Activated T-helper 17 cell treated with anti-CD3 and anti-CD28 coated beads, Interleukin-2, amount 50 U/mL, for 72 hours (primary cell): ENCODE data around the gene FAM13A. TPM values are rescaled to one million over a fixed set of nuclear protein-coding genes. Genes with fewer than 3 reads are reported as not detected.
A peak's percentile ranks its signal among the peaks of the same experiment; 100 is the strongest.
"Not testable (repeated sequence)": the region's sequence is repeated elsewhere in the genome, so short reads cannot be mapped to it uniquely, and the experiment has no call there.

ENCODE experiments used
- ATAC-seq: fragments of 150-1000 bp; cut with Tn5 transposase; replicated peaks from 2 replicates; pipeline ENCODE4 v1.10.0; 2021; ENCODE audit warnings: mild to moderate bottlenecking, moderate library complexity
- H3K27ac Mint-ChIP-seq: one replicate; pipeline ENCODE4 v1.8.0; 2022; ENCODE audit warnings: mixed read lengths
- H3K27me3 Mint-ChIP-seq: one replicate; pipeline ENCODE4 v1.8.0; 2022; ENCODE audit warnings: mixed read lengths
- H3K36me3 Mint-ChIP-seq: one replicate; pipeline ENCODE4 v1.8.0; 2022; ENCODE audit warnings: low read depth, mild to moderate bottlenecking, mixed read lengths
- H3K4me1 Mint-ChIP-seq: one replicate; pipeline ENCODE4 v1.8.0; 2022; ENCODE audit warnings: mixed read lengths
- H3K4me3 Mint-ChIP-seq: one replicate; pipeline ENCODE4 v1.8.0; 2022; ENCODE audit warnings: mild to moderate bottlenecking, mixed read lengths
- H3K9me3 Mint-ChIP-seq: one replicate; pipeline ENCODE4 v1.8.0; 2022; ENCODE audit warnings: mixed read lengths
- total RNA-seq, 2 donors: library from RNA; stranded (reverse); gene quantifications; one replicate each; pipeline ENCODE4 v1.2.3, GENCODE V29; 2022

FAM13A gene
- total RNA-seq, 2 donors from 2014 or later, result 6.7 to 91.4 TPM

- Mint-ChIP-seq H3K27me3 (no peaks in the 10 kb centered on the region), H3K36me3 (no peaks in the 10 kb centered on the region), H3K4me3 (peak overlapping the region; percentile 33), H3K27ac (peak overlapping the region; percentile 21), H3K4me1 (peaks cover 11% of the 10 kb centered on the region), H3K9me3 (no peaks in the 10 kb centered on the region)
- peak; percentile 42 for ATAC-seq
Observed at GRCh38 chr4:88940506-88940905, 116.5 kb downstream of the FAM13A start.

GRCh38 chr4:88939697-88940096 lies 117.3 kb downstream of the FAM13A start:
- ATAC-seq, result no peak
- H3K9me3 Mint-ChIP-seq, result no peaks in the 10 kb centered on the region
- H3K4me3 Mint-ChIP-seq, result no peak overlapping the region
- no peaks in the 10 kb centered on the region for H3K36me3 Mint-ChIP-seq
- H3K27ac Mint-ChIP-seq, result no peak overlapping the region
- no peaks in the 10 kb centered on the region for H3K27me3 Mint-ChIP-seq
- H3K4me1 Mint-ChIP-seq, result peaks cover 11% of the 10 kb centered on the region

- Mint-ChIP-seq H3K4me3 (no peak overlapping the region), H3K36me3 (no peaks in the 10 kb centered on the region), H3K4me1 (peaks cover 17% of the 10 kb centered on the region), H3K9me3 (no peaks in the 10 kb centered on the region), H3K27ac (no peak overlapping the region), H3K27me3 (no peaks in the 10 kb centered on the region)
- ATAC-seq, result no peak
Observed at GRCh38 chr4:88938138-88938537, 118.8 kb downstream of the FAM13A start.

GRCh38 chr4:88937081-88937480 lies 119.9 kb downstream of the FAM13A start:
- peaks cover 18% of the 10 kb centered on the region for H3K4me1 Mint-ChIP-seq
- no peaks in the 10 kb centered on the region for H3K36me3 Mint-ChIP-seq

GRCh38 chr4:88933414-88934160 lies 123.4 kb downstream of the FAM13A start:
- ATAC-seq, result no peak
- H3K36me3 Mint-ChIP-seq, result no peaks in the 10 kb centered on the region
- no peaks in the 10 kb centered on the region for H3K27me3 Mint-ChIP-seq
- H3K27ac Mint-ChIP-seq, result no peak overlapping the region
- no peak overlapping the region for H3K4me3 Mint-ChIP-seq
- H3K4me1 Mint-ChIP-seq, result peaks cover 13% of the 10 kb centered on the region
- H3K9me3 Mint-ChIP-seq, result peaks cover 3% of the 10 kb centered on the region

More at GRCh38 chr4:88937081-88937480, 119.9 kb downstream of the FAM13A start:
- H3K4me3 Mint-ChIP-seq, result no peak overlapping the region
- no peak for ATAC-seq
- H3K9me3 Mint-ChIP-seq, result no peaks in the 10 kb centered on the region
- no peaks in the 10 kb centered on the region for H3K27me3 Mint-ChIP-seq
- no peak overlapping the region for H3K27ac Mint-ChIP-seq

DNA sequence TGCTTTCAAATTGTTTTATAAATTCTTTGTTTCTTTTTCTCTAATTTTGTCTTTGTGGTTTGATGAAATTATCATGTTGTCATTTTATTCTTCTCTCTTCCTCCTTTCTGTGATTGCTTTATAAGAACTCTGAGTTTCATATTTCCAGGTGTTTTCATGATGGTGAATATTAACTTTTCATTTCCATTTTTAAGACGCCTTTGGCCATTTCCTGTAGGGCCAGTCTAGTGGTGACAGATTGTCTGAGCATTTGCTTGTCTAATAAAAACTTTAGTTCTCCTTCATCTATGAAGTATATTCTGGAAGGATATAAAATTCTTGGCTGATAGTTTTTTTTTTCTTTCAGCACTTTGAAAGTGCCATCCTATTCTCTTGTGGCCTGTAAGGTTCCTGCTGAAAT lies 128.1 kb downstream of the FAM13A start:
- H3K4me1 Mint-ChIP-seq, result peaks cover 24% of the 10 kb centered on the region
- no peaks in the 10 kb centered on the region for H3K27me3 Mint-ChIP-seq
- no peak for ATAC-seq
- H3K36me3 Mint-ChIP-seq, result no peaks in the 10 kb centered on the region
- H3K27ac Mint-ChIP-seq, result no peak overlapping the region
- H3K9me3 Mint-ChIP-seq, result peaks cover 3% of the 10 kb centered on the region
- H3K4me3 Mint-ChIP-seq, result peak overlapping the region; percentile 23

DNA sequence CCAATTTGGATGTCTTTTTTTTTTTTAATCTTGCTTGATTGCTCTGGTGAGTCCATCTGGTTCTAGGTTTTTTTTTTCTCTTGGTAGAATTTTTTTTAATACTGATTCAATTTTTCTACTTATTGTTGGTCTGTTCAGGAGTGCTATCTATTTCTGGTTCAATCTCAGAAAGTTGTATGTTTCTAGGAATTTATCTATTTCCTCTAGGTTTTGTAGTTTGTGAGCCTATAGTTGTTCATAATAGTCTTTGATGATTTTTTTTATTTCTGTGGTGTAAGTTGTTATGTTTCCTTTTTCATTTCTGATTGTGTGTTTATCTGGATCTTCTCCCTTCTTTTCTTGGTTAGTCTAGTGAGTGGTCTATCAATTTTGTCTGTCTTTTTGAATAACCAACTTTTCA lies 129.6 kb downstream of the FAM13A start:
- peaks cover 3% of the 10 kb centered on the region for H3K9me3 Mint-ChIP-seq
- no peak for ATAC-seq
- H3K4me1 Mint-ChIP-seq, result peaks cover 16% of the 10 kb centered on the region
- peak overlapping the region; percentile 4 for H3K27ac Mint-ChIP-seq
- H3K27me3 Mint-ChIP-seq, result no peaks in the 10 kb centered on the region
- H3K4me3 Mint-ChIP-seq, result peak overlapping the region; percentile 6
- H3K36me3 Mint-ChIP-seq, result no peaks in the 10 kb centered on the region

GRCh38 chr4:88919056-88919455 lies 137.9 kb downstream of the FAM13A start:
- ATAC-seq, result no peak
- Mint-ChIP-seq H3K27ac (no peak overlapping the region), H3K4me3 (no peak overlapping the region), H3K27me3 (no peaks in the 10 kb centered on the region), H3K9me3 (no peaks in the 10 kb centered on the region), H3K36me3 (no peaks in the 10 kb centered on the region), H3K4me1 (no peaks in the 10 kb centered on the region)

- H3K4me3 Mint-ChIP-seq, H3K27ac Mint-ChIP-seq, H3K27me3 Mint-ChIP-seq, H3K36me3 Mint-ChIP-seq, ATAC-seq, H3K9me3 Mint-ChIP-seq, H3K4me1 Mint-ChIP-seq: not testable (repeated sequence)
Observed at GRCh38 chr4:88913181-88913580, 143.8 kb downstream of the FAM13A start.

DNA sequence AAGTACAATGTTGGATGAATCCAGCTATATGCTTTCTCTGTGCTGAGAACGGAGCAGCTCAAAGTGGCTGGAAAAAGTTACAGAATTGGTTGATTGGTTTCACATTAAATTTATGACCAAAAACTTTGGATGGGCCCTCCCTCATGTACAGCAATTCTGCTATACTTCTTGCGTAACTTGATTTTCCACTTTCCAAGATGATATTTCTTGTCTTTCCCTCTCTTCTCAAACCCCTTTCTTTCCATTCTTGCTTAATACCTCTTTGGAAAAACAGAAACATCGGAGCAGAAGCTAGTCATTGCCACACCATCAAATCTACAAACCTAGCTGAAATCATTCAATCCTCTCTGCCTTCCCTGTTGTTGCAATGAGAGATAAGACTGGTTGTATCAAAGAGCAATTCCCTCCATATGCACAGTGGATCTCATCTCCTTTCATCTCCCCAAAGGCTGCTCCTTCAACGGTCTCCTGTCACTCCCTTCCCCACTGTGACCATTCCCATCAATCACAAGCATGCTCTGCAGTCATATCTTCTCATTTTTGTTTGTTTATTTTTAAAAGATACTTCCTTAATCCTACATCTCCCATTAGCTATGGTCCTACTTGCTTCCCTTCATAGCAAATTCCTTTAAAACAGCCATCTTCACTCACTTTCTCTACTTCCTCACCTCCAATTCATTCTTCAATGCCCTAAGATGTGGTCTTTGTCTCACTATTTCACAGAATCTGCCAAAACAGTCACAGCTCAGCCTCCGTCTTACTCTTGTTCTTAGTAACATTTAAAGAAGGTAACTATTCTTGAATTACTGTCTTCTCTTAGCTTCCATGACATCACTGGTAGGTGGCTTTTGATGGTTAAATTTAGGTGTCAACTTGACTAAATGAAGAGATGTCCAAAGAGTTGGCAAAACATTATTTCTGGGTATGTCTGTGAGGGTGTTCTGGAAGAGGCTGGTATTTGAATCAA lies 145.5 kb downstream of the FAM13A start:
- Mint-ChIP-seq H3K4me1 (no peaks in the 10 kb centered on the region), H3K27me3 (no peaks in the 10 kb centered on the region)
- ATAC-seq, result peak; percentile 83

GRCh38 chr4:88910101-88910500 lies 146.9 kb downstream of the FAM13A start:
- no peak overlapping the region for H3K27ac Mint-ChIP-seq
- no peak overlapping the region for H3K4me3 Mint-ChIP-seq
- no peak for ATAC-seq
- no peaks in the 10 kb centered on the region for H3K4me1 Mint-ChIP-seq
- H3K27me3 Mint-ChIP-seq, result no peaks in the 10 kb centered on the region
- no peaks in the 10 kb centered on the region for H3K36me3 Mint-ChIP-seq
- no peaks in the 10 kb centered on the region for H3K9me3 Mint-ChIP-seq

More for the DNA sequence above, 145.5 kb downstream of the FAM13A start:
- Mint-ChIP-seq H3K9me3 (no peaks in the 10 kb centered on the region), H3K4me3 (no peak overlapping the region), H3K36me3 (no peaks in the 10 kb centered on the region), H3K27ac (no peak overlapping the region)

DNA sequence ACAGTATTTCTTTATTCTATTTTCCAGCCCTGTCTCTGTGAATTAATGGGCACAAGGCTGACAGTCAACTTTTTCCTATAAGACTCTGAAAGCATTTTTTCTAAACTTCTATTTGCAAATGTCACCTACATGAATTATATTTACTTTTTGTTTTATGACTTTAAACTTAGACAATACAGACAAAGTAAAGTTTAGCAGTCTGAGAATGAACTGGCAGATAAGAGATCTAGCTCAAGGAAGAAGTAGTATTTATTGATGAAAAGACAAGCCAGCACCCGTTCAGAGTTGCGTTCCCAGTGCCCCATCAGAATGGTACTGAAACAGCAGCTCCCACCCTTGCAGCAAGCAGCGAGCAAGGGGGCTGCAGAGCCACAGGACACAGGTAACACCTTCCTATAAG lies 148.5 kb downstream of the FAM13A start:
- no peak for ATAC-seq
- Mint-ChIP-seq H3K4me3 (no peak overlapping the region), H3K9me3 (no peaks in the 10 kb centered on the region), H3K27ac (no peak overlapping the region), H3K27me3 (no peaks in the 10 kb centered on the region), H3K4me1 (no peaks in the 10 kb centered on the region), H3K36me3 (no peaks in the 10 kb centered on the region)

DNA sequence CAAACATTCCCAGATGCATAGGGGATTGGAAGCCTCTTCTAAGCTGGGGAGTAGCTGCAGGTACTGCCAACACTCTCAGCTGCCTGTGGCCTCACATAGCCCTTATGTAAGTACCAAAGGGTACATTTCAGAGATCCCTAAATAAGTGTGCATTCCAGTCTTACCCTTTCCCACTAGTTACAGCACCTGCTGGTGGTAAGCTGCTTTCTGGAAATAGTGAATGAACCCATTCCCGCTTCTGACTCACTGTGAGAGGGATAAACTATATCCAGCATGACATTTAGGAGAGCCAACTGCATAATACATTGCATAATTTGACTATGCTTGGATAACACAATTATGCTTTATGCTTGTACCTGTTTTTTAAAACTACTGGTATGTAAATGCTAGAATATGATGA lies 149.0 kb downstream of the FAM13A start:
- Mint-ChIP-seq H3K4me1 (no peaks in the 10 kb centered on the region), H3K27ac (no peak overlapping the region), H3K4me3 (no peak overlapping the region), H3K36me3 (no peaks in the 10 kb centered on the region), H3K27me3 (no peaks in the 10 kb centered on the region), H3K9me3 (no peaks in the 10 kb centered on the region)
- no peak for ATAC-seq

DNA sequence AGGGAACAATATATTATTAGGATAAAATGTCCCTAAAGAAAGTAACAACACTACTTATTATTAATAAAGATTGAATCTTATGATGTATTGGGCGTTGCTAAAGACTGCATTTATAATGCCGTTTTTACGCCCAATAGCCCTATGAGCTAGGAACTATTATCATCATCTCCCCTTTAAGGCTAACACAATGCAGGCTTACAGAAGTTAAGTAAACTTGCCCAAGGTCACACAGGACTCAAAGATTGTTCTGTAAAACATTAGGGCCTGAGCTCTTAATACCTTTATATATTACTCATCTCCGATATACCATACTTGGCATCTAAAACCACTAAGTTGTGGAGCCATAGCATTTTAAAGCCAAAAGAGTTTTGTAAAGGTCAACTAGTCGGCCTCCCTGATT lies 149.5 kb downstream of the FAM13A start:
- no peak overlapping the region for H3K4me3 Mint-ChIP-seq
- no peaks in the 10 kb centered on the region for H3K9me3 Mint-ChIP-seq
- no peaks in the 10 kb centered on the region for H3K27me3 Mint-ChIP-seq
- no peak for ATAC-seq
- H3K36me3 Mint-ChIP-seq, result no peaks in the 10 kb centered on the region
- H3K4me1 Mint-ChIP-seq, result no peaks in the 10 kb centered on the region
- no peak overlapping the region for H3K27ac Mint-ChIP-seq

DNA sequence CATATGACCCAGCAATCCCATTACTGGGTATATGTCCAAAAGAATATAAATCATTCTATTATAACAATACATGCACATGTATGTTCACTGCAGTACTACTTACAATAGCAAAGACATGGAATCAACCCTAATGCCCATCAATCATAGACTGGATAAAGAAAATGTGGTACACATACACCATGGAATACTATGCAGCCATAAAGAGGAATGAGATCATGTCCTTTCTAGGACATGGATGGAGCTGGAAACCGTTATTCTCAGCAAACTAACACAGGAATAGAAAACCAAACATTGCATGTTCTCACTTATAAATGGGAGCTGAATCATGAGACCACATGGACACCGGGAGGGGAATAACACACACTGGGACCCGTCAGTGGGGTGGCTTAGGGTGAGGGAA lies 152.7 kb downstream of the FAM13A start:
- H3K36me3 Mint-ChIP-seq, H3K4me1 Mint-ChIP-seq, ATAC-seq, H3K27ac Mint-ChIP-seq, H3K27me3 Mint-ChIP-seq, H3K4me3 Mint-ChIP-seq: not testable (repeated sequence)
- peaks cover 13% of the 10 kb centered on the region for H3K9me3 Mint-ChIP-seq
